GM06990 (cell line): ENCODE data around the gene GPR55.

Experiments
- DNase-seq: peaks from one replicate; pipeline ENCODE4 v3.0.0-alpha.2; 2011; ENCODE audit not compliant: insufficient read length; ENCODE audit errors: extremely low read depth
- H3K27me3 ChIP-seq: replicated peaks from 2 replicates; pipeline ENCODE4 v1.6.0; 2011; ENCODE audit warnings: low read length; ENCODE audit not compliant: control insufficient read depth, insufficient read depth
- H3K36me3 ChIP-seq: 2 replicates; pipeline ENCODE4 v1.5.1; 2011; ENCODE audit warnings: low read length; ENCODE audit not compliant: control insufficient read depth, insufficient read depth
- H3K4me3 ChIP-seq: replicated peaks from 2 replicates; pipeline ENCODE4 v1.5.1; 2011; ENCODE audit warnings: low read depth, mild to moderate bottlenecking, control low read depth, low read length
- TF ChIP-seq, protein P1 (sequence below): IDR thresholded peaks from 2 replicates; pipeline ENCODE4 v1.5.1; 2011; ENCODE audit warnings: low read length, control low read depth, mild to moderate bottlenecking, inconsistent platforms; ENCODE audit not compliant: insufficient read depth, poor library complexity, severe bottlenecking

Gene GPR55

DNA sequence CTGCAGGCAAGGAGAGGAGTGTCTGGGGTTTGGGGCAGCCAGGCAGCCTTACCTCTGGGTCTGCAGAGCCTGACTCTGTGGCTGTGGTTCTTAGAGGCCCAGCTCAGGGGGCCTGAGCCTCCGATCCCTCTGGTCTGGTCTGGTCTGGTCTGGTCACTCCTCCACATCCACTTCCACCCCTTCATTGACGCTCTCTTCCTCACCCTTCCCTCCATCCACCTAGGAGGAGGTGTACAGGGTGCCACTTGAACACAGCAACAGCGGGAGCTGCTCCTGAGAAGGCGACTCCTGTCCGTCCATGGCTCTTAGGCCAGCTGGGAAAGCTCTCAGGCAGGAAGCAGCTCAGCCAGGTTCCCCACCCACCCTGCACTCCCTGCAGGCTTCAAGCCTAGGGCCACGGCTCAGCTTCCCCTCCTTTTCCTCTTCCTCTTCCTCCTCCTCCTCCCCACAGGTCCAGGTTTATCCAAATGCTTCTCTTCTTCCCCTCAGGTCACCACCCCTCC, 16.9 kb downstream of the GPR55 start:
- peaks cover 44% of the 10 kb centered on the region for H3K36me3 ChIP-seq
- DNase-seq: no peak
- no peaks in the 10 kb centered on the region for H3K27me3 ChIP-seq
- no peak overlapping the region for H3K4me3 ChIP-seq
- TF ChIP-seq, protein P1, sequence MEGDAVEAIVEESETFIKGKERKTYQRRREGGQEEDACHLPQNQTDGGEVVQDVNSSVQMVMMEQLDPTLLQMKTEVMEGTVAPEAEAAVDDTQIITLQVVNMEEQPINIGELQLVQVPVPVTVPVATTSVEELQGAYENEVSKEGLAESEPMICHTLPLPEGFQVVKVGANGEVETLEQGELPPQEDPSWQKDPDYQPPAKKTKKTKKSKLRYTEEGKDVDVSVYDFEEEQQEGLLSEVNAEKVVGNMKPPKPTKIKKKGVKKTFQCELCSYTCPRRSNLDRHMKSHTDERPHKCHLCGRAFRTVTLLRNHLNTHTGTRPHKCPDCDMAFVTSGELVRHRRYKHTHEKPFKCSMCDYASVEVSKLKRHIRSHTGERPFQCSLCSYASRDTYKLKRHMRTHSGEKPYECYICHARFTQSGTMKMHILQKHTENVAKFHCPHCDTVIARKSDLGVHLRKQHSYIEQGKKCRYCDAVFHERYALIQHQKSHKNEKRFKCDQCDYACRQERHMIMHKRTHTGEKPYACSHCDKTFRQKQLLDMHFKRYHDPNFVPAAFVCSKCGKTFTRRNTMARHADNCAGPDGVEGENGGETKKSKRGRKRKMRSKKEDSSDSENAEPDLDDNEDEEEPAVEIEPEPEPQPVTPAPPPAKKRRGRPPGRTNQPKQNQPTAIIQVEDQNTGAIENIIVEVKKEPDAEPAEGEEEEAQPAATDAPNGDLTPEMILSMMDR: no peak

DNA sequence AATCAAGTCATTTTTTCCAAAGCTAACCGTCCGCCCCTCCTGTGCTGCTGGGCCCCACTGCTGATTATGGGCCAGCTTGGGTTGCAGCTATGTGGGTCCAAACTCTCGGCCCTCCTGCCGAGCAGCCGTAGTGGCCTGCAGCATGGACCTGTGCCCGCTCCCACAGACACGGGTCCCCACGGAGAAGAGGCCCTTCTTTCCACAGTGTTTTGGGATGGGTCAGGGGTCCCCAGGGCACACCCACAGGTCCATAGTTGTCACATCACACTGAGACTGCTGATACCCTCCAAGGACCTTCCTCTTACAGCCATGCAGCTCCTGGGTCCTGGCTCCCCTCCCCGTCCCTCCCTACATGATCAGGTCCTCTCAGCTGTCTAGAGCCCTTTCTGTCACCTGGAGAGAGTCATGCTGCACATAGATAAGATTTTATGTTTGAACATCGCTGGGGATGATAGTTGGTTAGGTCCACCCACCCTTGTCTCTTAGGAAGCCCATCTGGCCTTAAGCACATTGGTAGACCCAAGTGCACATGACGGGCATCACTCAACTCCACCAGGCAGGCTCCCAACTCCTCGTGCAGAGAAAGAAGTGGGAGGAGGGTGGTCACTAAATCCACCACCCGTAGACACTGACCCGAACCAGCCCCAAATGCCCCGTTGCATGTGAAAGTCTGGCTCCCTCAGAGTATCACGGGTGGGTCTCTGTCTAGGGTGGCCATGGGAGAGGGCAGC, 17.5 kb downstream of the GPR55 start:
- DNase-seq: no peak
- H3K27me3 ChIP-seq: no peaks in the 10 kb centered on the region
- peaks cover 44% of the 10 kb centered on the region for H3K36me3 ChIP-seq
- H3K4me3 ChIP-seq: no peak overlapping the region
- TF ChIP-seq, protein P1: no peak

DNA sequence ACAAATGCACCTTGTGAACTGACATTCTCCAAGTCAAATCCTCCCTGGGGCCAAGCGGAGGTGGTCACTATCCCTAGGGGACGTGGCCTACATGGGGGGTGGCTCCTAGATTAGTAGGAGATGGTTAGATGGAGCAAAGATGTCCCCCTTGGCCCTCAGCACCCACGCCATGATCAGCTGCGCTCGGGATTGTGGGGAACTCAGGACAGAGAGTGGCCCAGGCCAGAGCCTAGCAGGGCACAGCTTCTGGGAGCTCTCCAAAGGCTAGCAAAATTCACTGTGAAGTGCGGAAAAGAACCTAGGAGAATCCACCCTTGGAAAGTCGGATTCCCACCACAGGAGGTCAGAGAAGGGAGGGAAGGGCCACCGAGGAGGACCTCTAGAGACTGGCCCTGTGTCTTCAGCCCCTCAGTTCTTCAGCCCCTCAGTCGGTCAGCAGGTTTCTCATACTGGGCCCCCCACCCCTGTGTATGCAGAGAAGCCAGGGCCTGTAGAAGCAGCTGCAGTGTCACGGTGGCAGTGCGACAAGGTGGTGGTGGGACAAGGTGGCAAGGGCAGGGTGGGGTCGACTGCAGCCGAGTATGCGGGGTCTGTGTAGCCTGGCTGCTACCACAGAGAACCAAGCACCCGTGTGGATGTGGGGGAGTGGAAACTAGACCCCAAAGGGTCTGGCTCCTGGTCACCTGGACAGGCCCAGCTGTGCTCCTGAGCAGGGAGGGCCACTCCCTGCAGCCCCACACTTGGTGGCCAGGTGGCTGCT, 18.4 kb downstream of the GPR55 start:
- Histone ChIP-seq H3K4me3 (no peak overlapping the region), H3K36me3 (peaks cover 43% of the 10 kb centered on the region), H3K27me3 (no peaks in the 10 kb centered on the region)
- TF ChIP-seq, protein P1: no peak
- no peak for DNase-seq

DNA sequence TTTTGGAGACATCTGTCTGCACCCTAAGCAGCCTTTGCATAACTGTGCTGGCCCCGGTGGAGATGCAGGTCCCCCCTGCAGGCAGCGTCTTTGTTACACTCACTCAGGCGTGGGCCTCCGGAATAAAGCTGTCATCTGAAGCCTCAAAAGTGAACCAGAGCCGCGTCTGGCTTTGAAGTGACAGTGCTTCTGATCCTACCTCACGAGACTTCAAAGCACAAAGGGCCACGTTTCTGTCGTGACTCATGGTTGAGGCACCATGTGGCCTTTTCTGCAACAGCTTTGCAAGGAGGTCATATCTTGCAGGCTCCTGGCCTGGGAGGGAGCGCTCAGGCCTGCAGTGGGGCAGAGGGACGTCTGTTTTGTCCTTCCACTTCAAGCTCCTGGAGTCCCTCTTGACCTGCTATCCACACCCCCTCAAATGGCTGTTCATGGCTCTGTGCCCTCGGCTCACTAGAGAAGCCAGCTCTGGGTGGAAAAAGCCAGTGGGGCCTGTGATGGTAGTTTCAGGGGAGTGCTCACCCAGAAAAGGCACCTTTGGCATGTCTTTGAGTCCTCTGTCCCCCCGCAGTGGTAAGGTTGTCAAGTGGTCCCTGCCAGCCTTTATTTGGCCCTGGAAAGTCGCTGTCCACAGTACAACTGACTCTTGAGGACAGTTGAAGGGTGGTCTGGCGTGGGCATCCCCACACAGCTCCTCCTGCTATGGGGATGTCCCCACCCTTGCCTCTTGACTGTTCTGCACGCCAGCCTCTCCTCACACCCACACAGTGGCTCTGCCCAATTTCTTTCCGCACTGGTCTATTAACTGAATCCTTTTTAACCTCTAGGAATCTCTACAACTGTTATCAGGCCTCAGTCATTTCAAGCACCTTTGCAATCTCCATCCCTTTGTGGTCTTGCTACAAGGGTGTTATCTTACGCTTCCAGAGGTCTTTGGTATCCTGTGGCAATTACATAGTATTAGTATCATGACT, 19.3 kb downstream of the GPR55 start:
- no peak for DNase-seq
- Histone ChIP-seq H3K36me3 (peaks cover 42% of the 10 kb centered on the region), H3K27me3 (no peaks in the 10 kb centered on the region), H3K4me3 (no peak overlapping the region)
- TF ChIP-seq, protein P1: no peak

DNA sequence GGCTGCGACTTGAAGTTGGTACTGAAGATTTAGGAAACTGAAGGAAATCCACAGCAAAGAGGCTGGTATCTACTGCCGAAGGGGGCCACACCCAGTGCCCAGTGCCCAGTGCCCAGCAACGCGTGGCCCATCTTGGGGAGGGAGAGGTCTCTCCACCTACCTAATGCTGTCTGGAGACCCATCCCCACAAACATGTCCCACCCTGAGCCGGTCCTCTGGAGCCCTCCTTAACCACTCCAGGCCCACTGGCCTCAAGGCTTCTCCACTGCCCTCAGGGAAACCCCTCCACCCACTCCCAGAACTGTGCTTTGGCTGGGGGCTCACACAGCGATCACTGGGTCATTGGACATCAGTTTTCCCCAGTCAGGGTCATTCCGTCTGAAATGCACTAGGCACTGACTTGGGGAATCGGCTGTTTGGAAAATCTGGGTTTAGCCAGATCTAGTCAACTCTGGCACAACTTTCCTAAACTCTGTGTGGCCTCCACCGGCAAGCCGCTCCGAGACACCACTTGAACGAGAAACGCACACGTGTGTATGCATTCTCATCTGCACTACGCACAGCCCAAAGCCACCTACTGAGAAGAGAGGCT, 20.1 kb downstream of the GPR55 start:
- DNase-seq: no peak
- Histone ChIP-seq H3K36me3 (peaks cover 34% of the 10 kb centered on the region), H3K27me3 (no peaks in the 10 kb centered on the region), H3K4me3 (no peak overlapping the region)
- TF ChIP-seq, protein P1: no peak
